Measurements from ENCODE around the gene ZCWPW1. TPM values are rescaled to one million over a fixed set of nuclear protein-coding genes. Genes with fewer than 3 reads are reported as not detected.

Gene ZCWPW1
- polyA plus RNA-seq, 1 of the 3 experiments (the other 2 are of a cell fraction) = 4.1 TPM

- no peaks in the 10 kb centered on the region for H3F3A ChIP-seq (replicated peaks; ENCODE audit: insufficient read depth)
- 84% methylated on average over 9 of the region's 11 CpGs for WGBS (ENCODE audit: low lambda C conversion rate)
- no peaks in the 10 kb centered on the region for H3K36me3 ChIP-seq (replicated peaks in 1 of 2; ENCODE audit: control insufficient read depth in 1 of 2, insufficient read depth in 2 of 2, low read length in 1 of 2)
- no peak overlapping the region for H3K9ac ChIP-seq
- H3K9me2 ChIP-seq = no peaks in the 10 kb centered on the region
- no peaks in the 10 kb centered on the region for H3K27me3 ChIP-seq (ENCODE audit: insufficient read depth)
- TF ChIP-seq RAD21 (IDR thresholded peaks at IDR 0.05; ENCODE audit: low read length) (peak; percentile 55), REST (IDR thresholded peaks at IDR 0.05; ENCODE audit: low read depth, low read length) (no peak), CTCF (IDR thresholded peaks at IDR 0.05) (0 out of 2 replicates have a peak, but pooled peaks have one; percentile 21)
- H3K4me1 ChIP-seq (ENCODE audit: control insufficient read depth in 1 of 2, insufficient read depth in 2 of 2, low read depth in 1 of 2, low read length in 1 of 2) = peaks cover 0 to 5% of the 10 kb centered on the region in 2 experiments; a peak in 1 of 4 replicates
- no peak overlapping the region for H3K27ac ChIP-seq (ENCODE audit: low read depth in 2 of 2, low read length in 1 of 2)
- no peaks in the 10 kb centered on the region for H3K79me2 ChIP-seq (ENCODE audit: insufficient read depth)
- ChIA-PET POLR2A (no interaction called here), CTCF (interaction anchor here (1.3 to 2.0 kb wide), 4 partner anchors 11 to 168 kb away, joined by 3 to 6 read pairs (median 5); no protein-coding TSS in a partner anchor)
- peak; percentile 50 for DNase-seq
- H2AFZ ChIP-seq (ENCODE audit: low read depth) = no peak overlapping the region
- H3K4me2 ChIP-seq = no peak overlapping the region
- H3K9me3 ChIP-seq = no peaks in the 10 kb centered on the region
- no peak overlapping the region for H3K4me3 ChIP-seq (ENCODE audit: low read depth in 2 of 2, low read length in 1 of 2)
- no peaks in the 10 kb centered on the region for H4K20me1 ChIP-seq (ENCODE audit: insufficient read depth)
These were observed 27.8 kb downstream of the ZCWPW1 start for GRCh38 chr7:100400656-100401055.

DNA sequence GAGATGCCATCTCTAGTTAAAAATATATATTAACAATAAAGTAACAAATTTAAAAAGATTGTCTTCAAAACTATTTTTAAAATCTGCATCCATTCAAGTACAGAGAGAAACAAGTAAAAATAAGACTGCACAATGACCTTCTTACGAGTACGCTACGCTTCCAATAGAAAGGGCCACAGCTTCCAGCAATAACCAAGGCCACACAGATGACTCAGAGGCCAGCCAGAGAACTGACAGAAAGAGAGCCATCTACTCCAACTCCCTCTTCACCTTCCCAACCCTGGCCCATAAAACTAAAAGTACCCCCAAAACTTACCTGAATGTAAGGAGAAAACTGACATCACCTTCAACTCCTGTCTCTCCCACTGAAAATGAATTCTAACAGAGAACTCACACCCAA lies 28.5 kb downstream of the ZCWPW1 start:
- Histone ChIP-seq H3K36me3 (replicated peaks in 1 of 2; ENCODE audit: control insufficient read depth in 1 of 2, insufficient read depth in 2 of 2, low read length in 1 of 2) (no peaks in the 10 kb centered on the region), H3K79me2 (ENCODE audit: insufficient read depth) (no peaks in the 10 kb centered on the region), H3K4me1 (ENCODE audit: control insufficient read depth in 1 of 2, insufficient read depth in 2 of 2, low read depth in 1 of 2, low read length in 1 of 2) (peaks cover 0 to 5% of the 10 kb centered on the region in 2 experiments; a peak in 1 of 4 replicates), H3K4me2 (no peak overlapping the region), H3F3A (replicated peaks; ENCODE audit: insufficient read depth) (no peaks in the 10 kb centered on the region), H3K27ac (ENCODE audit: low read depth in 2 of 2, low read length in 1 of 2) (no peak overlapping the region), H3K4me3 (ENCODE audit: low read depth in 2 of 2, low read length in 1 of 2) (no peak overlapping the region), H3K9me2 (no peaks in the 10 kb centered on the region), H2AFZ (ENCODE audit: low read depth) (no peak overlapping the region), H3K9me3 (no peaks in the 10 kb centered on the region), H3K27me3 (ENCODE audit: insufficient read depth) (no peaks in the 10 kb centered on the region), H3K9ac (no peak overlapping the region), H4K20me1 (ENCODE audit: insufficient read depth) (no peaks in the 10 kb centered on the region)
- ChIA-PET CTCF (interaction anchor here (0.7 to 1.0 kb wide), 3 partner anchors 8 to 268 kb away, joined by 3 to 4 read pairs (median 3); no protein-coding TSS in a partner anchor), POLR2A (interaction anchor here (0.7 to 1.2 kb wide), 2 partner anchors 18 to 90 kb away, joined by 3 read pairs; no protein-coding TSS in a partner anchor)
- no peak for DNase-seq
- TF ChIP-seq NRF1 (IDR thresholded peaks at IDR 0.05; ENCODE audit: low read depth, low read length) = no peak
- no peak for TF ChIP-seq SMC3 (IDR thresholded peaks at IDR 0.05; ENCODE audit: low read depth, low read length)
- TF ChIP-seq EZH2phosphoT487 (IDR thresholded peaks at IDR 0.05; ENCODE audit: borderline replicate concordance, low read depth) = no peak
- no peak for TF ChIP-seq GABPA (IDR thresholded peaks at IDR 0.05; ENCODE audit: low read depth)
- TF ChIP-seq TCF12 (IDR thresholded peaks at IDR 0.05) = no peak
- TF ChIP-seq TAF1 (IDR thresholded peaks at IDR 0.05; ENCODE audit: borderline replicate concordance, low read depth, low read length) = no peak
- TF ChIP-seq EP300 (IDR thresholded peaks at IDR 0.05; ENCODE audit: borderline replicate concordance in 1 of 2, low read depth in 1 of 2, low read length in 1 of 2) = no peak
- WGBS (ENCODE audit: low lambda C conversion rate) = 95% methylated on average over 3 of the region's 3 CpGs

Measured in SK-N-SH (cell line).